K562 (cell line): ENCODE results near the gene ZNF121. TPM values are rescaled to one million over a fixed set of nuclear protein-coding genes. Genes with fewer than 3 reads are reported as not detected.

ENCODE experiments used
- BRD9 ChIP-seq: fragments of 450-650 bp; IDR thresholded peaks from 2 replicates; pipeline ENCODE4 v1.6.1; 2018; ENCODE audit warnings: low read depth; ENCODE audit not compliant: partially characterized antibody
- CHCHD3 ChIP-seq: fragments of 250-450 bp; sonication (Bioruptor Pico); IDR thresholded peaks from 2 replicates; pipeline ENCODE4 v2.1.2; 2022; ENCODE audit warnings: mild to moderate bottlenecking
- EZH2 ChIP-seq: IDR thresholded peaks from 2 replicates; pipeline ENCODE4 v1.6.1; 2012; ENCODE audit warnings: low read depth, mild to moderate bottlenecking, inconsistent platforms, low read length, borderline replicate concordance
- HLTF ChIP-seq: fragments of 450-650 bp; IDR thresholded peaks from 2 replicates; pipeline ENCODE4 v1.6.1; 2016
- MAFK ChIP-seq: IDR thresholded peaks from 2 replicates; pipeline ENCODE4 v1.6.1; 2011; ENCODE audit warnings: low read length, improper control_type of control experiment
- MCM3 ChIP-seq: fragments of 450-650 bp; IDR thresholded peaks from 2 replicates; pipeline ENCODE4 v1.6.1; 2016
- MGA ChIP-seq: fragments of 450-650 bp; IDR thresholded peaks from 2 replicates; pipeline ENCODE4 v1.6.1; 2016; ENCODE audit warnings: mild to moderate bottlenecking, moderate library complexity
- NONO ChIP-seq, 2 experiments: fragments of 200-400 bp in 1 of 2; fragments of 450-650 bp in 1 of 2; formaldehyde crosslinking in 1 of 2; IDR thresholded peaks; 2 replicates each; pipeline ENCODE4 v1.6.1; 2017; ENCODE audit warnings: low read depth in 2 of 2, mild to moderate bottlenecking in 2 of 2, moderate library complexity in 2 of 2, low read length in 1 of 2
- SLC30A9 ChIP-seq: fragments of 250-450 bp; sonication (Bioruptor Pico); IDR thresholded peaks from 2 replicates; pipeline ENCODE4 v1.8.0; 2022; ENCODE audit warnings: mild to moderate bottlenecking, moderate library complexity
- ZEB2 ChIP-seq: fragments of 450-650 bp; IDR thresholded peaks from 2 replicates; pipeline ENCODE4 v1.6.1; 2016
- ZMIZ1 ChIP-seq, 2 experiments: fragments of 150-350 bp in 1 of 2; IDR thresholded peaks; 2 replicates each; pipeline ENCODE4 v1.6.1; 2012 to 2016; ENCODE audit warnings: low read depth in 2 of 2, low read length in 2 of 2, mild to moderate bottlenecking in 1 of 2, moderate library complexity in 1 of 2
- ZNF232 ChIP-seq: sonication (generic); formaldehyde crosslinking; IDR thresholded peaks from 2 replicates; pipeline ENCODE4 v1.8.0; 2022; ENCODE audit warnings: mild to moderate bottlenecking, missing genetic modification reagents
- ZNF3 ChIP-seq: fragments of 250-450 bp; sonication (Bioruptor Pico); IDR thresholded peaks from 2 replicates; pipeline ENCODE4 v1.5.0; 2021; ENCODE audit warnings: mild to moderate bottlenecking, moderate library complexity
- polyA plus RNA-seq, 8 experiments: library from polyadenylated mRNA; depleted of rRNA in 4 of 8; stranded (reverse) in 5 of 8; unstranded in 3 of 8; fragments of >200 nt; fragmentation: Nextera tagmentation in 2 of 8; fragmentation: Illumina TruSeq in 1 of 8; extraction: Ambion mirVana in 2 of 8; extraction: Trizol in 1 of 8; gene quantifications; 2 replicates each; pipeline versions ENCODE4 v1.2.1 to v1.2.3, GENCODE V29; 2011 to 2014; ENCODE audit warnings: inconsistent platforms in 1 of 8, missing spikeins in 1 of 8
- total RNA-seq, 7 experiments: library from RNA; depleted of rRNA in 6 of 7; stranded (reverse); fragments of >200 nt in 6 of 7; fragmentation: Illumina TruSeq in 2 of 7; extraction: Trizol in 2 of 7; gene quantifications; 2 replicates each; pipeline versions ENCODE4 v1.2.1 to v1.2.3, GENCODE V29; 2011 to 2021; ENCODE audit warnings: low replicate concordance in 1 of 7

ZNF121 gene
- total and polyA plus RNA-seq, 9 of the 15 experiments (the other 6 are each of a cell fraction or from before 2014, with no cell fraction given), result 14.6 to 115 (median 33.4) TPM

- peak; percentile 96 for TF ChIP-seq MGA
- TF ChIP-seq CHCHD3 (CRISPR knock-in tag), result no peak
- TF ChIP-seq NONO (IDR thresholded peaks at IDR 0.05; ENCODE audit: low read depth in 2 of 2, low read length in 1 of 2), result no peak
- TF ChIP-seq MAFK, result no peak
- TF ChIP-seq SLC30A9 (CRISPR knock-in tag), result no peak
- TF ChIP-seq EZH2, result no peak
- TF ChIP-seq ZEB2, result peak; percentile 13; the same call in 1 of the 2 replicates
- no peak for TF ChIP-seq ZMIZ1 (IDR thresholded peaks at IDR 0.05; ENCODE audit: low read depth in 2 of 2, low read length in 2 of 2)
- TF ChIP-seq HLTF, result 0 out of 2 replicates have a peak, but pooled peaks have one; percentile 44
- TF ChIP-seq BRD9, result peak; percentile 55
- no peak for TF ChIP-seq MCM3
- no peak for TF ChIP-seq ZNF3
- no peak for TF ChIP-seq ZNF232
These were observed 45.9 kb downstream of the ZNF121 start, which contains the start of gene ZNF426 (continued) for GRCh38 chr19:9538183-9539058.
